DOHH2 (cell line): Measurements from ENCODE around the gene LILRB3.

ENCODE experiments used
- H3F3A ChIP-seq: fragments of 200-600 bp; sonication (generic), shearing (Covaris generic); 2 replicates; pipeline ENCODE4 v1.6.0; 2016; ENCODE audit warnings: antibody characterized with exemption, mild to moderate bottlenecking; ENCODE audit not compliant: control insufficient read depth, insufficient read depth
- H3K27ac ChIP-seq: fragments of 200-600 bp; sonication (generic); 2 replicates; pipeline ENCODE4 v1.5.1; 2014; ENCODE audit warnings: low read depth, mild to moderate bottlenecking, low read length, moderate library complexity
- H3K27me3 ChIP-seq: fragments of 200-600 bp; sonication (generic); 2 replicates; pipeline ENCODE4 v1.6.1; 2014; ENCODE audit warnings: mild to moderate bottlenecking, low read length, mixed read lengths; ENCODE audit not compliant: control insufficient read depth
- H3K36me3 ChIP-seq: fragments of 200-600 bp; sonication (generic); 2 replicates; pipeline ENCODE4 v1.6.1; 2014; ENCODE audit warnings: mild to moderate bottlenecking, low read length, moderate library complexity, mixed read lengths; ENCODE audit not compliant: control insufficient read depth
- H3K4me1 ChIP-seq: fragments of 200-600 bp; sonication (generic); 2 replicates; pipeline ENCODE4 v1.6.1; 2014; ENCODE audit warnings: mild to moderate bottlenecking, low read length, mixed read lengths; ENCODE audit not compliant: control insufficient read depth
- H3K4me2 ChIP-seq: fragments of 200-600 bp; sonication (generic); 2 replicates; pipeline ENCODE4 v1.6.0; 2014; ENCODE audit warnings: mild to moderate bottlenecking, low read length, moderate library complexity
- H3K4me3 ChIP-seq: fragments of 200-600 bp; sonication (generic); 2 replicates; pipeline ENCODE4 v1.5.1; 2014; ENCODE audit warnings: mild to moderate bottlenecking, low read length, mixed read lengths
- H3K79me2 ChIP-seq: fragments of 200-600 bp; sonication (generic); 2 replicates; pipeline ENCODE4 v1.6.1; 2014; ENCODE audit warnings: mild to moderate bottlenecking, low read length, mixed read lengths; ENCODE audit not compliant: control insufficient read depth
- H3K9me2 ChIP-seq: fragments of 200-600 bp; sonication (generic); replicated peaks from 2 replicates; pipeline ENCODE4 v1.6.1; 2014; ENCODE audit warnings: mild to moderate bottlenecking, low read length, mixed read lengths; ENCODE audit not compliant: control insufficient read depth
- H3K9me3 ChIP-seq: fragments of 200-600 bp; sonication (generic); 2 replicates; pipeline ENCODE4 v1.6.1; 2014; ENCODE audit warnings: antibody characterized with exemption, low read length, mixed read lengths; ENCODE audit not compliant: control insufficient read depth, insufficient read depth
- H4K20me1 ChIP-seq: fragments of 200-600 bp; sonication (generic); 2 replicates; pipeline ENCODE4 v1.6.0; 2014; ENCODE audit warnings: low read depth, mild to moderate bottlenecking, antibody characterized with exemption, low read length, moderate library complexity; ENCODE audit not compliant: control insufficient read depth, insufficient read depth
- CTCF ChIP-seq: fragments of 200-600 bp; sonication (generic); IDR thresholded peaks from one replicate; pipeline ENCODE4 v1.5.1; 2014; ENCODE audit warnings: antibody characterized with exemption, mild to moderate bottlenecking, low read depth, low read length; ENCODE audit not compliant: poor library complexity, severe bottlenecking
- EZH2phosphoT487 ChIP-seq: fragments of 200-600 bp; sonication (generic); IDR thresholded peaks from 2 replicates; pipeline ENCODE4 v1.6.1; 2017; ENCODE audit warnings: borderline replicate concordance, mild to moderate bottlenecking, antibody characterized with exemption, low read length, moderate library complexity, mixed read lengths

LILRB3 gene

GRCh38 chr19:54189735-54190502, 32.9 kb downstream of the LILRB3 start:
- H3F3A ChIP-seq = no peaks in the 10 kb centered on the region; the same call in 1 of the 2 replicates
- no peak for TF ChIP-seq CTCF
- TF ChIP-seq EZH2phosphoT487 = no peak
- no peaks in the 10 kb centered on the region for H3K27me3 ChIP-seq
- peaks cover 25% of the 10 kb centered on the region for H3K36me3 ChIP-seq
- peaks cover 4% of the 10 kb centered on the region; the same call in 1 of the 2 replicates for H4K20me1 ChIP-seq
- H3K4me1 ChIP-seq = peaks cover 19% of the 10 kb centered on the region
- H3K4me3 ChIP-seq = peak overlapping the region; percentile 85
- H3K9me2 ChIP-seq = no peaks in the 10 kb centered on the region
- peaks cover 29% of the 10 kb centered on the region for H3K79me2 ChIP-seq
- H3K9me3 ChIP-seq = no peaks in the 10 kb centered on the region
- H3K27ac ChIP-seq = peak overlapping the region; percentile 83
- H3K4me2 ChIP-seq = peak overlapping the region; percentile 95

GRCh38 chr19:54189145-54189734, 33.6 kb downstream of the LILRB3 start, which contains the start of gene MBOAT7:
TSS of gene MBOAT7 (minus strand) at chr19:54189580. CDS start at chr19:54188508, 1,072 bp downstream.
- peaks cover 4% of the 10 kb centered on the region; the same call in 1 of the 2 replicates for H4K20me1 ChIP-seq
- peak within 1 kb of the TSS; percentile 95 for H3K4me2 ChIP-seq
- peak within 1 kb of the TSS; percentile 85 for H3K4me3 ChIP-seq
- peaks cover 19% of the 10 kb centered on the region for H3K4me1 ChIP-seq
- H3K9me3 ChIP-seq = no peaks in the 10 kb centered on the region
- H3K27me3 ChIP-seq = no peaks in the 10 kb centered on the region
- H3K27ac ChIP-seq = peak within 1 kb of the TSS; percentile 83
- peak; percentile 50 for TF ChIP-seq CTCF
- no peak for TF ChIP-seq EZH2phosphoT487
- H3K36me3 ChIP-seq = peaks cover 25% of the 10 kb centered on the region
- H3F3A ChIP-seq = no peaks in the 10 kb centered on the region; the same call in 1 of the 2 replicates
- H3K79me2 ChIP-seq = peaks cover 29% of the 10 kb centered on the region
- H3K9me2 ChIP-seq = no peaks in the 10 kb centered on the region

GRCh38 chr19:54188215-54188871, 34.5 kb downstream of the LILRB3 start:
- H4K20me1 ChIP-seq = peaks cover 4% of the 10 kb centered on the region; the same call in 1 of the 2 replicates
- no peaks in the 10 kb centered on the region for H3K9me2 ChIP-seq
- peaks cover 19% of the 10 kb centered on the region for H3K4me1 ChIP-seq
- no peak for TF ChIP-seq EZH2phosphoT487
- no peak for TF ChIP-seq CTCF
- H3K4me3 ChIP-seq = peak overlapping the region; percentile 79
- peak overlapping the region; percentile 89 for H3K4me2 ChIP-seq
- no peaks in the 10 kb centered on the region for H3K9me3 ChIP-seq
- no peaks in the 10 kb centered on the region for H3F3A ChIP-seq
- H3K27me3 ChIP-seq = no peaks in the 10 kb centered on the region
- H3K79me2 ChIP-seq = peaks cover 29% of the 10 kb centered on the region
- H3K27ac ChIP-seq = peak overlapping the region; percentile 83
- H3K36me3 ChIP-seq = peaks cover 21% of the 10 kb centered on the region
